ENCODE results near the gene PLXNA1.

Gene PLXNA1

GRCh38 chr3:127003175-127003555 is 20.2 kb downstream of the PLXNA1 start:
- DNase-seq: no peak

GRCh38 chr3:127003601-127004280 is 20.8 kb downstream of the PLXNA1 start:
- DNase-seq: no peak

- DNase-seq: no peak
These were observed 21.9 kb downstream of the PLXNA1 start for GRCh38 chr3:127004641-127005397.

DNA sequence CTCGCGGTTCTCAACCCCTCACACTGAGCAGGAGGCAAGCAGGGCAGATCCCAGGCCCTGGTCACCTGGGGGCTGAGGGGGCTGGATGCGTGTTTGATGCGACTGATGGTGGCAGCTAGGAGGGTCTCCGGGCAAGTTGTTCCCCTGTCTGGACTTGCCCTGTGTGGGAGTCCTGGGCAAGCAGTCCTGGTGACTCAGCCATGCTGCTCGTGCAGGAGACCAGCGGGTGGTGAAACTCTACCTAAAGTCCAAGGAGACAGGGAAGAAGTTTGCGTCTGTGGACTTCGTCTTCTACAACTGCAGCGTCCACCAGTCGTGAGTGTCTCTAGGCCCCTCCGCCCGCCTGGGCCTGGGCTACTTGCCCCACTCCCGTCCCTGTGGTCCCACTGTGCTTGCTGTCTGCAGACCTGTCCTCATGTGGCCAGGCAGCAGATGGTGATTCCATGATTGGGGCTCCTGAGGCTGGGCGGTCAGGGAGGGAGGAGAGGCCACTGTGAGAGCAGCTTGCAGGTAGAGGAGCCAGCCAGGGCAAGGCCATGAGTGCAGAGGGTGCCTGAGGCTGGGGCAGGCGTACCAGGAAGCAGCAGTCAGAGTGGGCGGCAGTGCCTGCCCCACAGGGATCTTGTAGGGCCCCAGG is 23.1 kb downstream of the PLXNA1 start:
- DNase-seq: no peak

- no peak for DNase-seq
These were observed 24.0 kb downstream of the PLXNA1 start for GRCh38 chr3:127006781-127007436.

- peak; percentile 11 for DNase-seq
These were observed 25.3 kb downstream of the PLXNA1 start for GRCh38 chr3:127008236-127008635.

DNA sequence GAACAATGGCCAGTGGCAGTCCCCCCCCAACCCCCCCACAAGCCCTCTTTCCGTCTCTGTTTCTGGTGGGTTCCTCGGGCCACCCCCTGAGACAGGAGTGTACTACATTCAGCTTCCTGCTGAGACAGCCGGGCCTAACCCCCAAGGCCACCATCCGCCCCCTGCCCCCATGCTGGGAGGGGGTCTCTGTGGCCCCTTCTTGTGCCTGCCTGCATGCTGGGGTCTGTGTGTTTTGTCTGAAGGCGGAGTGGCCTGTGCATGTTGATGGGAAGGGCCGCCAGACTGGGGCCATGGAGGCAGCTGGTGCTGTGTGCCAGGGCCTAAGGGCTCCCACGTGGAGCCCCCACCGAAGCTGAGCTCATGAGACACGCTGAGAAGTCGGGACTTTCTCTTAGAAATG is 26.6 kb downstream of the PLXNA1 start:
- DNase-seq: no peak

DNA sequence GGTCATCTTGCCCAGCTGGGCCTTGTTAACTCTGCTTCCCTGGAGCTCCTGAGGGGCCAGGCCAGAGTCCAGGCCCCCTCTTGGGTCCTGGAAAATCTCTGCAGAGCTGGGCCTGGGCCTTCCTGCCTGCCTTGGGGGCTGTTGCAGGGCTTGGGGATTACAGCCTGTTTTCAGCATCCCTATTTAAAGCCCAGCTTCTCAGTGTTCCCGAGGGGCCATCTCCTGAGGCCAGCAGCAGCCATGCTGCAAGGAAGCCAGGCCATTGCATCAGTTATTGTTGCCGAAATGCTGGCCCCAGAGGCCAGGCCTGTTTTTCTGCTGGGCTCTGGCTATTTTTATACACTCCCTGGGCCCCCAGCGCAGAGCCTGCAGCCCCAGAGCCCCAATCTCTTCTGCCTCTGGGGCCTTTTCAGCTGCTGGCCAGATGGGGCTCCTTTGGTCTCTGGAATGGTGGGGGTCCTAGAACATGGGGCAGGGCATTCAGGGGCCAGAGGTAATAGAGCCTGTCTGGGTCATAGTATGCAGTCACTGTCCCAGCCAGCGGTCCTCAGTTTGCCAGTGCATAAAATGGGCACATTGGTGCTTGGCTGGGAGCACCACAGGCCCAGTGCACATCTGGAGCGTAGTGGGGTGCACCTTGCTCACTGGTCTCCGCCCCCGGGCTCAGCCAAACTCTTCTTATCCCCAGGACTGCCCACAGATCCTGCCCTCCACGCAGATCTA is 28.5 kb downstream of the PLXNA1 start:
- DNase-seq: no peak

GRCh38 chr3:127012091-127012490 is 29.2 kb downstream of the PLXNA1 start:
- no peak for DNase-seq

- no peak for DNase-seq
These were observed 30.3 kb downstream of the PLXNA1 start for GRCh38 chr3:127013181-127013580.

GRCh38 chr3:127013758-127014535 is 31.0 kb downstream of the PLXNA1 start:
- DNase-seq: no peak

- no peak for DNase-seq
These were observed 31.8 kb downstream of the PLXNA1 start for GRCh38 chr3:127014536-127015281.

DNA sequence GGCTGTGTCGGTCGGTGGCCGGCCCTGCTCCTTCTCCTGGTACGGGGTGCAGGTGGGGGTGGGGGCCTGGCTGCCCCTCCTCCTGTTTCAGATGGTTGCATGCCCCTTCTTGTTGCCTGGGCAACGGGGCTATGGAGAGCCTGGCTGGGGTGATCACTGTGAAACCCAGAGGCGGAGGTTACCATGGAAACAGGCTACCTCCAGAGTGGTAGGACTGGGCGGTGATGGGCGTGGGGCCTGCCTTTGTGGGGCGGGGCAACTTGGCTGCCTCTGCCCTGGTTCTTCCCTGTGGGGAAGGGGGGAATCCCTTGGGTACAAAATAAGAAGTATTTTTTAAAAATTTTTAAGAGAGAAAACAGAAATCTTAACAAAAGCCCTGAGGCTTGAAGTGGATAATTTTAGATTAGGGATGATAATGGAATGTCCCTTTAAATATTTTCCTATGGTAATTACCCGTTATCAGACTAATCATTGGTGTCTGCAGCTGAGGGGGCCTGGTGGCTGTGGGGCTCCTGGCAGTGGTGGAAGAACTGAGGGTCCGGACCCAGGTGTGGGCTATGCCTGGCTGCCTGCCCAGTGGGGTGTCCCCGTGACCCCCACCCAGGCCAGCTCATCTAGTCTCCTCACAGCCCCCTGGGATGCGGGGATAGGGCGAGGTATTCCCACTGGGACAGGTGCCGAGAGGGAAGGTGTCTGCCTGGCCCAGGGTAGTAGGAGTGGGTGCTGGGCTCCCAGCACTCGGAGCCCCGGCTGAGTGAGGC is 32.5 kb downstream of the PLXNA1 start:
- DNase-seq: no peak

- DNase-seq: no peak
These were observed 33.1 kb downstream of the PLXNA1 start for GRCh38 chr3:127016043-127016343.

DNA sequence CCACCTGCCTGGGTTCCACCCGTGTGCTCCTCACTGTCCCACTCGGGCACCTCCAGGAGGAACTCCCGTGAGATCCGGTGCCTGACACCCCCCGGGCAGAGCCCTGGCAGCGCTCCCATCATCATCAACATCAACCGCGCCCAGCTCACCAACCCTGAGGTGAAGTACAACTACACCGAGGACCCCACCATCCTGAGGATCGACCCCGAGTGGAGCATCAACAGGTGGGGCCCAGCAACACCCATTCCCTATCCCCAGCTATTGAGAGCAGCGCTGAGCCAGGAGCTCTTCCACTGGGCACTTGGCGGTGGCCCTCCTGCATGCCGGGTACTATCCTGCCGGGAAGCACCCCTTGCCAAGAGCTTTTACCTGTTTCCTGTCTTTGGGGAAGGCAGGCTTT is 33.5 kb downstream of the PLXNA1 start:
- DNase-seq: no peak

DNA sequence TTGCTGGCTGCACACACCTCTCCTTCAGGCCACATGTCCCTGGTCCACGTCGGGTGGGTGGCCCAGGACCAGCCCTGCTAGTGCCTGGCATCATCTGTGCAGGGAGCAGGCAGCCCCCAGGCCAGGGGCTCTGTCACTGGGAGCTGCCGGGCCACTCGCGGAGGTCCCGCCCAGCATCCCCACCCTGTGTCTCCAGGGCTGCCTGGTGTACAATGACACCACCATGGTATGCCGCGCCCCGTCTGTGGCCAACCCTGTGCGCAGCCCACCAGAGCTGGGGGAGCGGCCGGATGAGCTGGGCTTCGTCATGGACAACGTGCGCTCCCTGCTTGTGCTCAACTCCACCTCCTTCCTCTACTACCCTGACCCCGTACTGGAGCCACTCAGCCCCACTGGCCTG is 34.3 kb downstream of the PLXNA1 start:
- no peak for DNase-seq

- no peak for DNase-seq
These were observed 34.9 kb downstream of the PLXNA1 start for GRCh38 chr3:127017781-127018180.

GRCh38 chr3:127018306-127018828 is 35.5 kb downstream of the PLXNA1 start:
- DNase-seq: no peak

GRCh38 chr3:127019449-127019848 is 36.5 kb downstream of the PLXNA1 start:
- DNase-seq: no peak

GRCh38 chr3:127020543-127020942 is 37.6 kb downstream of the PLXNA1 start:
- DNase-seq: no peak

- DNase-seq: no peak
These were observed 39.9 kb downstream of the PLXNA1 start for GRCh38 chr3:127022849-127023248.
